Left kidney (tissue), 2 donors: Measurements from ENCODE around the gene MOCOS. TPM values are rescaled to one million over a fixed set of nuclear protein-coding genes. Genes with fewer than 3 reads are reported as not detected.

Source experiments
- DNase-seq: peaks from one replicate; pipeline ENCODE4 v3.0.0-alpha.2; 2013
- polyA plus RNA-seq: library from polyadenylated mRNA; unstranded; fragments of 120-200 nt; gene quantifications from one replicate; pipeline ENCODE4 v1.2.1, GENCODE V29; 2013; ENCODE audit not compliant: insufficient read length

The MOCOS gene
- polyA plus RNA-seq, 1 donor: 1.2 TPM

GRCh38 chr18:36304723-36305122 is 117.4 kb downstream of the MOCOS start:
- DNase-seq: no peak

- DNase-seq: no peak
These were observed 118.1 kb downstream of the MOCOS start for GRCh38 chr18:36305375-36305774.

GRCh38 chr18:36307513-36307912 is 120.2 kb downstream of the MOCOS start:
- no peak for DNase-seq

GRCh38 chr18:36308711-36309435 is 121.6 kb downstream of the MOCOS start:
- DNase-seq: no peak

GRCh38 chr18:36309436-36310391 is 122.4 kb downstream of the MOCOS start:
- DNase-seq: no peak

GRCh38 chr18:36311026-36311570 is 123.8 kb downstream of the MOCOS start:
- DNase-seq: no peak

- no peak for DNase-seq
These were observed 125.6 kb downstream of the MOCOS start for GRCh38 chr18:36312806-36313395.

GRCh38 chr18:36314098-36314497 is 126.8 kb downstream of the MOCOS start:
- no peak for DNase-seq

- DNase-seq: no peak
These were observed 127.5 kb downstream of the MOCOS start for GRCh38 chr18:36314754-36315153.

GRCh38 chr18:36315736-36316135 is 128.4 kb downstream of the MOCOS start:
- no peak for DNase-seq

- no peak for DNase-seq
These were observed 128.9 kb downstream of the MOCOS start for GRCh38 chr18:36316246-36316645.

Other genes with a start within 250 kb of the MOCOS start
- gene RPRD1A, start 119.9 kb upstream of the MOCOS start, polyA plus RNA-seq: 75.3 TPM
- 81.6 TPM for gene SLC39A6, start 58.2 kb upstream of the MOCOS start, polyA plus RNA-seq
- gene ELP2, start 57.6 kb upstream of the MOCOS start, polyA plus RNA-seq: 150 TPM
- gene FHOD3, start 110.2 kb downstream of the MOCOS start, polyA plus RNA-seq: 42.4 TPM